Heart left ventricle (tissue), 13 donors: ENCODE data around the gene STRA6.

Experiments used
- CTCF ChIP-seq, 12 donors: fragments of 200-600 bp; sonication (generic) in 4 of 12; IDR thresholded peaks; one replicate each; pipeline versions ENCODE4 v1.5.0 to v1.8.0; 2018 to 2022; ENCODE audit warnings: antibody characterized with exemption in 12 of 12, mild to moderate bottlenecking in 5 of 12
- POLR2A ChIP-seq, 2 donors: fragments of 450-650 bp; IDR thresholded peaks; one replicate each; pipeline ENCODE4 v1.6.1; 2017; ENCODE audit warnings: antibody characterized with exemption in 2 of 2, mild to moderate bottlenecking in 2 of 2, moderate library complexity in 2 of 2
- donor health status: ischemic (EF 13 %, LVEDD 7.1; RV severe dilation, severe dysfunction).
- donor health status: DM: no; HTN: yes; CAD: no.
- donor health status: DM: no; HTN: no; CAD: no.
- donor health status: ischemic (EF 25% LVEDD 6.9; RV normal size, moderate dysfunction).
- donor health status: ischemic (EF 25% LVEDD 5.7; RV mildly dilated, moderate dysfunction).
- donor health status: ischemic (EF 35%, LVEDD 5.7; RV mildly dilated, moderate dysfunction).
- donor health status: nonischemic (EF 11% LVEDD 7.7; RV severe dilation, severe dysfunction).
- donor health status: DM: yes; HTN: yes; CAD: no.
- donor health status: PGD.
- donor health status: ischemic (EF 29% LVEDD 5.4; RV normal size, mild dysfunction).
- donor health status: nonischemic (EF 23%, LVEDD 6.1; RV moderate dilation, normal function).

DNA sequence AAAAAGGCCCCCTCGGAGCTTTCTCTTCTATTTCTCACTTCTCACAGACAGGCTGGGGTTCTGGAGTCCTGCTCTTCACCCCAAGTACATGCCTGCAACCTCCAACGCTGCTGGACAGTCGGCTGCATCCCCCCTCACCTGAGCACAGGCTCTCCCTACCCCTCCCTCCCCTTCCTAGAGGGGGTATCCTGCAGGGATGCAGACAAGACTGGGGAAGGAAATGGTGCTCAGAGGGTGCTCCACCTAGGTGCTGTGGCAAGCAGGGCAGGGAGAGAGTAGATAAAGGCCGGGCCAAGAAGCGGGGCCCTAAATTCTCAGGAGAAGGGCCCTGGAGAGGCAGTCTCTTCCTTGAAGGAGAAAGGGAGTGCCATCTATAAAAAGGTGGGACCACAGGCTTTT lies 7.0 kb upstream of the STRA6 start:
- TF ChIP-seq CTCF (IDR thresholded peaks at IDR 0.05): no peak
- TF ChIP-seq POLR2A (IDR thresholded peaks at IDR 0.05): no peak
